Activated CD4-positive, alpha-beta T cell treated with anti-CD3 and anti-CD28 coated beads for 1 hour (primary cell): ENCODE data around the gene OPCML.

Experiments
- DNase-seq: peaks from one replicate; pipeline ENCODE4 v3.0.0-alpha.2; 2020

Gene OPCML

GRCh38 chr11:133347988-133348387 lies 184.3 kb downstream of the OPCML start:
- no peak for DNase-seq

GRCh38 chr11:133346137-133346536 lies 186.2 kb downstream of the OPCML start:
- DNase-seq: no peak

DNA sequence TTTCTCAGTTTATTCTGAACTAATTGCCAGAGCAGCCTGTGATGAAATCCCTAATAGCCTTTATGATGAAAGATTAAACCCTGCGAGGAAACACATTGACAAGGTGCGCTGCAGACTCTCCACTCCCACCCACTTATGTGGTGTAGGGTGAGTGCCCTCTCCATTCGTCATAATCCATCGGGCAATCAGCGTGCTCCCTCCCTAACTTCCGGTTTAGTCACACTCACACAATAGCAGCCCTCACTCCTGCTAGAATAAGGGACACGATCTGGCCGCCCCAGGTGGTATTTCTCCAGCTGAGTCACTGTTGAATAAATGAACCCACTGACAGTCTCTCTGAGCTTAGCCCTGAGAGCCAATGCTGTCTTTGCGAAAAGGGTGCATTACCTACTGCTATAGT lies 188.3 kb downstream of the OPCML start:
- no peak for DNase-seq

GRCh38 chr11:133339495-133340140 lies 192.7 kb downstream of the OPCML start:
- DNase-seq: no peak

DNA sequence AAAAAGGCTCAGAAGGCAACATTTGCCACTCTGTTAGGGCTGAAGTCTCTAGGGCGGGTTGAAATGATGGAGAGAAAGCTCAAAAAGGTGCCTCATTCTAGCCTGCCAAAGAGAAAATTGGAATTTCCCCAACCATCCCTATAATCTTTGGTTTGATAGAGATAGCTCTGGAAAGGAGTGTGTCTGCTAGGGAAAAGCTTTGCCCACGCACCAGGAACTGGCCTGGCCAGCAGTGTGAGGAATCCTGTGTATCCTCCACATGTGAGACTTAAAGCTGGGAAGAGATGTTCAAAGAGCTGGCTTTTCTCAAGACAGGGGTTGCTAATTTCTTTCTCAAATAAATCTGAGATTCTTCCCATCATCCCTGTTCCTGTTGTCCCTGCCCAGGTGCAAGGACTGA lies 193.7 kb downstream of the OPCML start:
- no peak for DNase-seq

DNA sequence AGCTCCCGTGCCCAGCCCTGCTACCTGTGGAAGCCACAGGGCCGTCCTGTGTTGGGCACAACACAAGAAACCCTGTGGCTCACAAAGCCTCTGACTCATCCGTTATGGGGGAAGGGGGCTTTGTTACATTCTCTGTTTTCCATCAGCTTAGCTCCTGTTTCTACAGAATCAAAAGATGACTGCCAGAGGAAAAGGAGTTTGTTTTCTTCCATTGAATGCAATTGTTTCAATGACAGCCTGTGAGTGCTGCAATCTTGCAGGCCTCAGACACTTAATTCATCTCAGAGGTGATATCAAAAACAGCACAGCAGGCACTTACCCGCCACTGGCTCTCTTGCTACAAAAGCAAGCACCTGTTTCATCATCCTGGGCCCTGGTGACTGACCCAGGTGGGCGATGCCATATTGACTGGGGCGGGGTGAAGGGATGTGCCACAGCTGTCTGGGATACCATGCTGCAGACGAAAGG lies 194.3 kb downstream of the OPCML start:
- no peak for DNase-seq

GRCh38 chr11:133337193-133337592 lies 195.1 kb downstream of the OPCML start:
- no peak for DNase-seq

GRCh38 chr11:133331031-133331430 lies 201.3 kb downstream of the OPCML start:
- no peak for DNase-seq

DNA sequence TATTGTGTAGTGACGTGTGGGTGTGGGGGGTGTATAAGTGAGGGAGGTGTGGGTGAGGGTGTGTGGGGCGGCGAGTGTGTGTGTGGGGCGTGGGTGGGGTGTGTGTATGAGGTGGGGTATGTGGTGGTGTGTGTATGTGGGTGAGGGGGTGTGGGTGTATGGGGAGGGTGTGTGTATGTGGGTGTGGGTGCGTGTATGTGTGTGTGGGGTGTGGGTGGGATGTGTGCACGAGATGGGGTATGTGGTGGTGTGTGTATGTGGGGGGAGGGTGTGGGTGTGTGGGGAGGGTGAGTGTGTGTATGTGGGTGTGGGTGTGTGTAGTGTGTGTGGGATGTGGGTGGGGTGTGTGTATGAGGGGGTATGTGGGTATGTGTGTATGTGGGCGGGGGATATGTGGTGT lies 205.5 kb downstream of the OPCML start:
- no peak for DNase-seq

GRCh38 chr11:133326332-133326731 lies 206.0 kb downstream of the OPCML start:
- DNase-seq: no peak

DNA sequence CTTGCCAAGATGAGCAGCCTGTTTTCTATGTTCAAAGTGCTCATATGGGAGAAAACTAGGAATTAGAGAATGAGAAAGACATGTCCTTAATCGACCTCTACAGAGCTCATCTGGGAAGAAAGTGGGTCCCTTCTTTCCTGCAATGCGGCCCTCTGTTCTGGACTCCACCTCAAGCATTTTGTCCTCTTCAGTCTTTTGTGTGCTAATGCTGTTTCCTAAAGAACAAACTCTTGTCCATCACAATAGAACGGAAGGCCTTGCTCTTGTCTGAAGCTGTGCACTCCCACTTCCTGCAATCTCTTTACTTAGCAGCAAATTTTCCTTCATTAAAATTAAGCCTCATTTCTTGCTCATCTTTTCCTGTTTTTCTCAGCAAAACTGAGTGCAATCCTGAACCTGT lies 206.6 kb downstream of the OPCML start:
- no peak for DNase-seq

DNA sequence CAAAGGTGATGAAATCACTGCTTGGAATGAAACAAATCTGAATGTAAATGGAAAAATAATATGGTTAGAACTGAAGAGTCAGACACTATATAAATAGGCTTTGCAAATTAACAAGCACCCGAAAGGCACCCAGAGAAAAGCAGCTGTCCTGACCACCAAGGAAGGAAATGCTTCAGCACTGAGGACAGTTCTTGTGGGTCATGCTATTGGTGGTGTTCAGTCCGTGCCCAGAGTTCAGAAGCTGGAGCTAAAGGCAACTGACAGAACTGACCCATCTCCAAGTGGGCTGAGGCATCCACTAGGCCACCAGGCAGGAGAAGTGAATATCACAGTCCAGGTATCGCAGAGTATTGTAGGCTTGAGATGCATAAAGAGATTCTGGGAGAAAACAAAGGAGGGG lies 208.9 kb downstream of the OPCML start:
- no peak for DNase-seq

- no peak for DNase-seq
Measured at GRCh38 chr11:133318221-133318620, 214.1 kb downstream of the OPCML start.

- no peak for DNase-seq
Measured at GRCh38 chr11:133311230-133311629, 221.1 kb downstream of the OPCML start.

DNA sequence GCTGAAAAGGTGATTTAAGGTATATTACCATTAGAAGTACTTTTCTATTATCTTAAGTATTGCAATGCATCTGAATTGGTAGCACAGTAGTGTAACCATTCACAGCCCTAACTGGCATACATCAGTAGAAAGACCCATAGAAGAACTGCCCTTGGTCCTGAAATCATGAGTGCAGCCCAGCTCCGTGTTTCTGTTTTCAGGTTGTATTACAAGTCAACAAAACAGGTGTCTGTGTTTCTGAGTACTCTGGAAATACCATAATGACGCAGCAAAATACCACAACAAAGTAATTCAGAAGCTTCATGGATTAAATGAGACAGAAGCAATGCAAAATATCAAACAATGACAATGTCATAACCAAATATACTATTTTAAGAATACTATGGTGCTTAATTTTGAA lies 226.3 kb downstream of the OPCML start:
- DNase-seq: no peak

DNA sequence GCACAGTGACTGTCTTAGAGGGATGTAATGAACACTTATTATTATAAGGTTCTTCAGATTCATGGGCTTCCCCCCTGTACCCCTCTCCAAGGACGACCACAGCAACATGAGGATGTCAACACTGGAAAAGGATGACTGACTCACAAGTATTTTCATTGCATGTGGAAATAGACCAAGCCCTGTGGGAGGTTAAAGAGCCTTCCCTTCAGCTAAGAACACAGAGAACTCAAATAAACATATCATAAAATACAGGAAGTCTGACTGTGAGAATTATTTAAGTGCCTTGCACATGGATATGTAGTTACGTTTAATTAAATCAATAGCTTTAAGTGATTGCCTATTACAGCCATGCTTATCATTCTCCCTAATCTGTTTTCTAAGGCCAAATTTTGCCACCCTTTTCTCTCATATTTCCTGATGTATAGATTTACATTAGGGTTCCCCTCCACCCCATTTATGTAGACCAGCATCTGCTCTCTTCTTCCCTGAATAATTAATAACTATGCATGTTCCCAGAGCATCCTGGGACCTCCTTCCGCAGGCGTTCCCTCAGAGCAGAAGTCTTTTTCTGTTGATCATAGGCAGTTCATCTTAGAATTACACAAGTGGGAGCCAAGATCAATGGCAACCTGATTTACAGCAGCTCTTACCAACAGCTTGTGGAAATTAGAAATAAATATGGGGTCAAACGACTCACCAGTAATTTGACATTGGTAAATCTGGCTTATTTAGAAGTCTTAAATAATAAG lies 226.9 kb downstream of the OPCML start:
- DNase-seq: no peak

DNA sequence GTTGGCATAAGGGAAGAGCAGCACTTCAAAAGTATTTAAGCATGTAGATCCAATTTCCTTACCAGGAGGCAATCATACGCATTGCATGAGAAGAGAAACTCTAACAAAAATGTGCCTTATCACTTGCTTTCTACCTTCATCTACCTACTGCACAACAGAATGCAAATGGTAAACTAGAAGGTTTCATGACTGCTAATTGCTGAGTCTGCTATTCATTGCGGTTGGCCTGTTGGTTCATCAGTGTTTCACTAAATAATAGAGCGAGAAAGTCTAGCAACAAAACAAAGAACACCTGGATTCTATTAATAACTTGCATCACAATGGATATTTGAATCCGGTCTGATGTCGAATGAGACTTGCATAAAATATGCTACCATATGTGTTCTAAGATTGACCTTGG lies 229.0 kb downstream of the OPCML start:
- DNase-seq: no peak

DNA sequence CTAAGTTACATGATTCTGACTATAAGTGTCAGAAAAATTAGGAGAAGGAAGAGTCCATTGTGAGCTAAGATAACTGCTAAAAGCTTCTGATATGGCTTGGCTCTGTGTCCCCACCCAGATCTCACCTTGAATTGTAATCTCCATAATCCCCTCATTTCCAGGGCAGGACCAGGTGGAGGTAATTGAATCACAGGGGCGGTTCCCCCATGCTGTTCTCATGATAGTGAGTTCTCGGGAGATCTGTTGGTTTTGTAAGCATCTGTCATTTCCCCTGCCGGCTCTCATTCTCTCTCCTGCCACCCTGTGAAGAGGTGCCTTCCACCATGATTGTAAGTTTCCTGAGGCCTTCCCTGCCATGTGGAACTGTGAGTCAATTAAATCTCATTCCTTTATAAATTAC lies 230.2 kb downstream of the OPCML start:
- DNase-seq: no peak

DNA sequence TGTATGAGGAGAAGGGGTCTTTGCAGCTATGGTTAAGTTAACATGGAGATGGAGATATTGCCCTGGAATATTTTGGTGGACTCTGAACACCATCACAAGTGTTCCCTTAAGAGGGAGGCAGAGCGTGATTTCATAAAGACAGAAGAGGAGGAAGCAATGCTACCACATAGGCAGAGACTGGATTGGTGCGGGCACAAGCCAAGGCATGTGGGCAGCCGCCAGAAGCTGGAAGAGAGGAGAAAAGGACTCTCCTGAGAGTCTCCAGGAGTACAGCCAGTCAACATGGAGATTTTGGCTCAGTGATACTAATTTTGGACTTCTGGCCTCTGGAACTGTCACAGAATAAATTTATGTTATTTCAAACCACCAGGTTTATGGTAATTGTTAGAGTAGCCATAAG lies 231.6 kb downstream of the OPCML start:
- no peak for DNase-seq

DNA sequence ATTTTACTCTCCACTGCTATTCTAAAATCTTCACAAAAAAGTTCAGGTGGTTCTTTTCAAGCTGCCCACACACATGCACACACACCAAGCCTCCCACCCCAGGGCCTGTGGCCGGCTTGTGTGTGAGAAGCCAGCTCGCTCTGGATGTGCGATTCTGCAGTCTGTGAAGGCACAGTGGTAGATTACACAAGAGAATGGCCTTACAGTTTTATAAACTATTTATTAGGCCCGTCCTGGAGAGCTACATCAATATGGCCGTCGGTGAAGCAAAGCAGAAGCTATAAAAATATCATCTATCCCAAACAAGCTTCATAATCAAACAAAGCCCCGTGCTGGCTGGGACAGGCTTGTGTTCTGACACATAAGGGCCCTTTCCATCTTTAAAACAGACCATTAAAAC lies 240.5 kb downstream of the OPCML start:
- DNase-seq: no peak

DNA sequence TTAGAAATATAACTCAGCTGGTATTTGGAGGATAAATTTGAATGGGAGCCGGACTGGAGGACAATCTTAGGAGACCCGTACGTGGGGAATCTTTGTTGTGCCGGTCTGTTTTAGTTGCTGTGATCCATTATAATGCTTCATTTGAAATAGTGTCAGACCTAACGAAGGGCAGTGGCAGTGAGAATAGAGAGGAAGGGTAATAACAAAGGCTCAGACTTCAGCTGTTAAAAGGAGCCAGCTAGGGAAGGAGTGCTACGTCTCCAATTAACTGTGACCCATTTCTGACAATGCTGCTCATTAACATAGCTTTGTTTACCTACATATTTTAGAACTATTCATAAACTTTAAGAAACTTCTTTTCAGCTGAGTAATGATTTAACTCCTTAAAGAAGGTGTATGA lies 246.9 kb downstream of the OPCML start:
- no peak for DNase-seq

DNA sequence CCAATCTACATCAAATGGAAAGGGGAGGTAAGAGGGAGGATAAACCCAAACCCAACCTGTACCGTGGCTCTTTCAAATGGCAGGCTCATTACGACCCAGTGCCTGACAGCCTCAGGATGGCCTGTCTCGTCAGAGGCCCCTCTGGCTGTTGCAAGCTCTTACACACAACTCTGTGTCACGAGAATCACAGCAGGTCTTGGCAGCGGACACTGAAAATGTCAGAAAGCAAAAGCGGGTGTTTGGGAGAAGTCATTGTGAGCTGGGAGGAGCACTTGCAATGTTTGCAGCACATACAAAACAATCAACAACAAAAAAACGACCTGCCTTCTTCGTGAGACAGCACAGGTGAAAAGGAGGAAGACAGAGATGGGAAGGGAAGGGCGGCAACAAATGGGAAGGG lies 248.1 kb downstream of the OPCML start:
- DNase-seq: no peak

DNA sequence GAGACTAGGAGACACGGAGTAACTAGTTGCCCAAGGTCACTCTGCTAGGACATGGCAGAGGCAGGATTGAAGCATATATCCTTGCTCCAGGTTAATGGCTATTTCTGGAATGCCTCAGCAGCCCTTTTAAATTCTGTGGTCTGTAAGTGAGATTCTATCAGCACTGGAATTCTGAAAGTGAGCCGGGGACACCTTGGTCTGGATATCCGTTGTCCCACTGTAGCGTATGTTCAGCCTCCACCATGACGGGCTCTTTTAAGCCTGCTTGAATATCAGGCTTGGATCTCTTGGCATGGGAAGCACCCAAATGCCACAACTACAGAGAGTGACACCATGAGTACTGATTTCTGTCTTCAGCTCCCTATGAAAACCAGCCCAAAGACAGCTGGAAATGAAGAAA lies 254.4 kb downstream of the OPCML start:
- DNase-seq: no peak

DNA sequence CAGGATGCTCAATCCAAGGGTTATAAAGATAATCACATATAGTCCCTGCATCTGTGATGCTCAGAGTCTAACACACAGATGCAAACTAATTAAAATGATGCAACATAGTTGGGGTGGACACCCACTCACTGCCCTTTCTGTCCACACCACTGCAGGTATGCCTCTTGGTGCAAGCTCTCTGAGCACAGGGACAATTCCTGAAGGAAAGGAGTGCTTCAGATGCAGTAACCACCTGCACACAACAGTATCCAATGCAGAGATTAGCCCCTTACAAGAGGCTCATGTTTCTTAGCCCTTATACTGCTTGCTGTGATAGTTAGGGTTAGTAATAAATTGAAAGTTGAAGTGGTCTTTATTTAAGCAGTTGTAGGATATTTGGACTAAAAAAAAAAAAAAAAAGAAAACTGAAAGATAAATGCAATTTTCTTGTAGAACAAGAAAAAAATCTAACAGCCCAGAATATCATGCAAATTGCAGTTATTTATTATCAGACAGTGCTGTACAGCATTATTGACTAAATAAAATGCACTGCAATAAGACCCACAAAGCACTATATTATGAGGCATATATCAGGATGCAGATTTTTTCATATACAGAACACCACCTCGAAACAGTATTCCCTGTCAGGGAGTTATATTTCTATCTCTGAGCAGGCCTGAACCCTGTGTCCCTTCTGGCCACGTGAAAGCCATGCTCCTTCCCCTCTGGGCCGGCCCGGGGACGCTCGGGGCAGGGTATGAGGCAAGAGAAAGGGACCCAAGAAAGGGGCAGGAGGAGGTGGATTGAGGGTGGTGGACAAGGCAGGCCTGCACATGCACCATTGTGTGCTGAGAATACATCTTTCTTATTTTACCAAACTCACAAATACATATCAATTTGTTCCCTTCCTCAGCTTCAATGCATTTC lies 260.2 kb downstream of the OPCML start:
- no peak for DNase-seq
